Memory B cell (primary cell): ENCODE results near the gene EFEMP1.

Source experiments
- ATAC-seq: fragments of 150-1000 bp; cut with Tn5 transposase; 2 replicates; pipeline ENCODE4 v1.10.0; 2021; ENCODE audit warnings: low read depth, mild to moderate bottlenecking, moderate library complexity
- DNase-seq, 2 donors: peaks; one replicate each; pipeline ENCODE4 v3.0.0; 2022; ENCODE audit warnings: low spot score in 2 of 2
- H3K27ac Mint-ChIP-seq: one replicate; pipeline ENCODE4 v1.8.0; 2022; ENCODE audit warnings: mild to moderate bottlenecking, moderate library complexity, mixed read lengths
- H3K27me3 Mint-ChIP-seq: one replicate; pipeline ENCODE4 v1.8.0; 2022; ENCODE audit warnings: mixed read lengths
- H3K36me3 Mint-ChIP-seq: one replicate; pipeline ENCODE4 v1.8.0; 2022; ENCODE audit warnings: mild to moderate bottlenecking, mixed read lengths
- H3K4me1 Mint-ChIP-seq: one replicate; pipeline ENCODE4 v1.8.0; 2022; ENCODE audit warnings: mixed read lengths
- H3K4me3 Mint-ChIP-seq: one replicate; pipeline ENCODE4 v1.8.0; 2022; ENCODE audit warnings: mild to moderate bottlenecking, moderate library complexity, mixed read lengths
- H3K9me3 Mint-ChIP-seq: one replicate; pipeline ENCODE4 v1.8.0; 2022; ENCODE audit warnings: mixed read lengths

Gene EFEMP1

GRCh38 chr2:55898386-55899040 is 25.1 kb downstream of the EFEMP1 start:
- no peaks in the 10 kb centered on the region for H3K4me1 Mint-ChIP-seq
- H3K27me3 Mint-ChIP-seq: peaks cover 2% of the 10 kb centered on the region
- ATAC-seq (no peak), DNase-seq (no peak)
- H3K27ac Mint-ChIP-seq: no peak overlapping the region
- no peak overlapping the region for H3K4me3 Mint-ChIP-seq
- no peaks in the 10 kb centered on the region for H3K36me3 Mint-ChIP-seq
- no peaks in the 10 kb centered on the region for H3K9me3 Mint-ChIP-seq

DNA sequence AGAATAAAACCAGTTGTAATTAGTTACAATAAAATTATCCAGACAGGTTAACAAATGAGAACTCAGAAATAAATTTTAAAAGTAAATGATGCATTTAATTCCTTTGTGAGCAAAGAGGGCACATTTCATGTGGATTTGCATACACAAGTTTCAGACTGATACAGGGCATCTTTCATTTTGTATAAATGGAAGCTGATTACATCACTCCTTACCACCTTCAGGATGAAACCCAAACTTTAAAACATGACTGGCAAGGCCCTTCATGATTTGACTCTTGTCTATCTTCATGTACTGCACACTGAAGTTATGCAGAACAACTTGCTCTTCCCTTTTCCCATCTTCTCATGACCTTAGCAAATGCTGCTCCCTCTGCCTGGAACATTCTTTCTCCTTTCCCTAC is 26.9 kb downstream of the EFEMP1 start:
- Mint-ChIP-seq H3K4me3 (no peak overlapping the region), H3K4me1 (no peaks in the 10 kb centered on the region), H3K27ac (no peak overlapping the region), H3K27me3 (peaks cover 2% of the 10 kb centered on the region), H3K9me3 (no peaks in the 10 kb centered on the region), H3K36me3 (no peaks in the 10 kb centered on the region)
- ATAC-seq (no peak), DNase-seq (no peak)

GRCh38 chr2:55894720-55895119 is 28.9 kb downstream of the EFEMP1 start:
- Mint-ChIP-seq H3K4me1 (no peaks in the 10 kb centered on the region), H3K4me3 (no peak overlapping the region), H3K9me3 (no peaks in the 10 kb centered on the region), H3K27me3 (peaks cover 2% of the 10 kb centered on the region), H3K27ac (no peak overlapping the region), H3K36me3 (no peaks in the 10 kb centered on the region)
- DNase-seq (no peak), ATAC-seq (no peak)

DNA sequence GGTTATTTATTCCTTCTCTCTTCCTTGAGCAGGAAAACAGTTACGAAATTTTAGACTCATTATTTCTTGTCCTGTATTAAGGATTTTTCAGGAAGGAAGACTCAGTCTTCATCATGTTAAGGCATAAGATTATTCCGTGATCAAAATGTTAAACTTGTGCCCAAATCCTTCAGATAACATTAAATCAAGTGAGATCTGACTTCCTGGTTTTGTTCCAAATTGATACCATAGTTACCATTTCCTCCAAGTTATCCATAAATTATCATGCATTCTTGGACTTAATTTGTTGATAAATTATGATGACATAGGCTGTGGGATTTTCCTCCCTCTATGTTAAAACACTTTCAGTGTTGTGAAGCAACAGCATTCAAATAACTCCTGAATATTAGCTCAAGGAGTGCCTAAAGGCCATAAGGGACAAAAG is 31.9 kb downstream of the EFEMP1 start:
- Mint-ChIP-seq H3K36me3 (no peaks in the 10 kb centered on the region), H3K27ac (no peak overlapping the region), H3K4me1 (no peaks in the 10 kb centered on the region), H3K4me3 (no peak overlapping the region), H3K9me3 (no peaks in the 10 kb centered on the region), H3K27me3 (no peaks in the 10 kb centered on the region)
- DNase-seq (no peak), ATAC-seq (no peak)

DNA sequence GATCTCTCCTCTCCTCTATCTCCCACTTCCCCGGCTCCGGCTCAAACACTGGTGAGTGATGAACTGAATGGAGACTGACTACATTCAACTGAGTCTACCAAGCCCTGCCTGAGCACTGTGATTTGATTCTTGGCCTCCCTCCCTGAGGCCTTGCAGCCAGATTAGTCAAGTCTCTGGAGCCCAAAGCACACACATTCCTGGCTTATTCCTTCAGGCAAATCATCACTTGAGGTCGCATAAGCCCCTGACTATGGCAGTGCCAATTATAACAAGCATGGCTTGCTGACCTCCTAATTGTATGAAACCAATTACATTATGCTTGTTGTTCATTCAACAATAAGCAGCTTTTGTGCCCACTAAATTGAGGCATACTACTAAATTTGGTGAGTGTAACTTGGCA is 34.6 kb downstream of the EFEMP1 start:
- H3K36me3 Mint-ChIP-seq: no peaks in the 10 kb centered on the region
- H3K9me3 Mint-ChIP-seq: no peaks in the 10 kb centered on the region
- no peaks in the 10 kb centered on the region for H3K4me1 Mint-ChIP-seq
- H3K27ac Mint-ChIP-seq: no peak overlapping the region
- no peak overlapping the region for H3K4me3 Mint-ChIP-seq
- no peaks in the 10 kb centered on the region for H3K27me3 Mint-ChIP-seq
- no peak for DNase-seq
- no peak for ATAC-seq

GRCh38 chr2:55887901-55888624 is 35.5 kb downstream of the EFEMP1 start:
- ATAC-seq: no peak

DNA sequence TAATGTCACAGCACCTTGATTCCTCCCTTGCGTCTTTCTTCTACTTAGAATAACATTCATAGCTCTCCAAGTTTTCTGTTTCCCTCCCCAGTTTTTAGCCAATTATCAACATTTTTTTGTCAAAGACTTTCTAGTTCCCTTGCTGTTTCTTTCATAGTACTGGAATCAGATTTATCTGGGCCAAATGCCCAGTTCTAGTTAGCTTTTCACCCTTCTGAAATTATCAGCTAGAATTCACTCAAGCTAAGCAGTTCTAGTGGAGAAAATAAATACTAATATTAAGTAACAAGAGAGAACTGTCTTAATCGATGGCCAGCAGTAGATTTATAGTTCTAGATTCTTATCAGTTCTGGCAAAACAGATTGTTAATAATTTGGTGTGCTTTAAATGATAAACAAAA is 36.2 kb downstream of the EFEMP1 start:
- Mint-ChIP-seq H3K4me1 (no peaks in the 10 kb centered on the region), H3K27me3 (no peaks in the 10 kb centered on the region), H3K4me3 (no peak overlapping the region), H3K27ac (no peak overlapping the region), H3K36me3 (no peaks in the 10 kb centered on the region), H3K9me3 (no peaks in the 10 kb centered on the region)
- DNase-seq: no peak
- no peak for ATAC-seq

More at GRCh38 chr2:55887901-55888624, 35.5 kb downstream of the EFEMP1 start:
- no peaks in the 10 kb centered on the region for H3K36me3 Mint-ChIP-seq
- no peak overlapping the region for H3K4me3 Mint-ChIP-seq
- H3K27me3 Mint-ChIP-seq: no peaks in the 10 kb centered on the region
- H3K9me3 Mint-ChIP-seq: no peaks in the 10 kb centered on the region
- H3K4me1 Mint-ChIP-seq: no peaks in the 10 kb centered on the region
- no peak for DNase-seq
- no peak overlapping the region for H3K27ac Mint-ChIP-seq

DNA sequence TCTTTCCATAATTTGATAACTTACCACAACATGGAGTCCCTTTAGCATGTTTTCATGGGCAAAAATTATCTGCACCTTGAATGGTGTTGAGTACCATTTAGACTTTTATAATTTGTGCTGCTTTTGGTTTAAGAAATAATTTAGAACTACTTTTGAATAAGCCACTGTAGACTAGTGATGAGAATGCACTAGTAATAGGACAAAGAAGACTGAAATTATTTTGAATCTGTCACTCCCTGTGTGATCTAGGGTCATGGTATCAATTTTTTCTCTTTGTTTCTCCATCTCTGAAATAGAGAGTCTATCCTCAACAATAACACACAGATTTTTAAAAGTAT is 37.7 kb downstream of the EFEMP1 start:
- H3K9me3 Mint-ChIP-seq: no peaks in the 10 kb centered on the region
- DNase-seq (no peak), ATAC-seq (no peak)
- H3K4me3 Mint-ChIP-seq: no peak overlapping the region
- no peaks in the 10 kb centered on the region for H3K27me3 Mint-ChIP-seq
- no peak overlapping the region for H3K27ac Mint-ChIP-seq
- no peaks in the 10 kb centered on the region for H3K36me3 Mint-ChIP-seq
- no peaks in the 10 kb centered on the region for H3K4me1 Mint-ChIP-seq

GRCh38 chr2:55885127-55885943 is 38.2 kb downstream of the EFEMP1 start:
- Mint-ChIP-seq H3K9me3 (no peaks in the 10 kb centered on the region), H3K27me3 (no peaks in the 10 kb centered on the region), H3K36me3 (no peaks in the 10 kb centered on the region), H3K4me1 (no peaks in the 10 kb centered on the region), H3K27ac (no peak overlapping the region), H3K4me3 (no peak overlapping the region)
- DNase-seq: no peak
- ATAC-seq: no peak

- Mint-ChIP-seq H3K4me3 (no peak overlapping the region), H3K27me3 (no peaks in the 10 kb centered on the region), H3K9me3 (no peaks in the 10 kb centered on the region), H3K27ac (no peak overlapping the region), H3K4me1 (no peaks in the 10 kb centered on the region), H3K36me3 (no peaks in the 10 kb centered on the region)
- ATAC-seq: no peak
- no peak for DNase-seq
Measured at GRCh38 chr2:55883829-55884228, 39.8 kb downstream of the EFEMP1 start.

- no peaks in the 10 kb centered on the region for H3K27me3 Mint-ChIP-seq
- H3K27ac Mint-ChIP-seq: no peak overlapping the region
- no peaks in the 10 kb centered on the region for H3K4me1 Mint-ChIP-seq
- no peak for ATAC-seq
- H3K36me3 Mint-ChIP-seq: no peaks in the 10 kb centered on the region
- no peaks in the 10 kb centered on the region for H3K9me3 Mint-ChIP-seq
- no peak for DNase-seq
- H3K4me3 Mint-ChIP-seq: no peak overlapping the region
Measured at GRCh38 chr2:55883357-55883756, 40.2 kb downstream of the EFEMP1 start.

DNA sequence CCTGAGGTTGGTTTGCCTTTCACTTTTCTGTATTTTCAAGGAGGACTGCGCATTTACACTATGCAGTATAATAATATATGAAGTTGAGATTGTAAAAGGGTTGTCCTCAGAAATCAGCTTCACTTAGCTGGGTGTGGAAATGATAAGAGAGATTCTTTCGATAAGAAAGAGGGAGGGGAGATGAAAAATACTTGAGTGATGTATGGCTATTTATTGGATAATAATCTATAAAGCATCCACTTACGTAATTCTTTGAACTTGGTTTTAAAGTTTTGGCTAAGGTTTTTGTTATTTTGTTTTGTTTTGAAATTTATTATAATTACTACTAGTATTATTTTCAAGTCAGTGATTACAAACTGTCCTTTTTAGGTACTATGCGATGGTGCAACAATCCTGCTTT is 40.6 kb downstream of the EFEMP1 start:
- Mint-ChIP-seq H3K27ac (no peak overlapping the region), H3K4me3 (no peak overlapping the region), H3K9me3 (no peaks in the 10 kb centered on the region), H3K36me3 (no peaks in the 10 kb centered on the region), H3K27me3 (no peaks in the 10 kb centered on the region), H3K4me1 (no peaks in the 10 kb centered on the region)
- DNase-seq (no peak), ATAC-seq (no peak)

- H3K27me3 Mint-ChIP-seq: no peaks in the 10 kb centered on the region
- no peaks in the 10 kb centered on the region for H3K4me1 Mint-ChIP-seq
- no peaks in the 10 kb centered on the region for H3K36me3 Mint-ChIP-seq
- no peak overlapping the region for H3K4me3 Mint-ChIP-seq
- no peaks in the 10 kb centered on the region for H3K9me3 Mint-ChIP-seq
- DNase-seq (no peak), ATAC-seq (no peak)
- H3K27ac Mint-ChIP-seq: no peak overlapping the region
Measured at GRCh38 chr2:55880416-55881143, 43.0 kb downstream of the EFEMP1 start.

GRCh38 chr2:55879976-55880375 is 43.6 kb downstream of the EFEMP1 start:
- H3K27ac Mint-ChIP-seq: no peak overlapping the region
- H3K9me3 Mint-ChIP-seq: no peaks in the 10 kb centered on the region
- no peaks in the 10 kb centered on the region for H3K36me3 Mint-ChIP-seq
- no peaks in the 10 kb centered on the region for H3K27me3 Mint-ChIP-seq
- DNase-seq: no peak
- no peak overlapping the region for H3K4me3 Mint-ChIP-seq
- no peak for ATAC-seq
- H3K4me1 Mint-ChIP-seq: no peaks in the 10 kb centered on the region
